Fibroblast of skin of left biceps (primary cell): Measurements from ENCODE around the gene IL13RA1.
"Not testable (repeated sequence)": the region's sequence is repeated elsewhere in the genome, so short reads cannot be mapped to it uniquely, and the experiment has no call there.

Experiments
- DNase-seq, 2 experiments: peaks; one replicate each; pipeline ENCODE4 v3.0.0-alpha.2; 2013; ENCODE audit warnings: low read depth in 2 of 2

Gene IL13RA1

GRCh38 chrX:118729042-118729652, 1.7 kb downstream of the IL13RA1 start:
- DNase-seq, result no peak

GRCh38 chrX:118730500-118731247, 3.3 kb downstream of the IL13RA1 start:
- peak; percentile 70 to 79 for DNase-seq

GRCh38 chrX:118732551-118732950, 5.1 kb downstream of the IL13RA1 start:
- DNase-seq, result not testable (repeated sequence)

GRCh38 chrX:118734909-118735308, 7.5 kb downstream of the IL13RA1 start:
- no peak for DNase-seq

GRCh38 chrX:118736394-118737010, 9.1 kb downstream of the IL13RA1 start:
- no peak for DNase-seq

- no peak for DNase-seq
Observed at GRCh38 chrX:118739577-118739976, 12.2 kb downstream of the IL13RA1 start.

- DNase-seq, result no peak
Observed at GRCh38 chrX:118740276-118740889, 13.0 kb downstream of the IL13RA1 start.

- no peak for DNase-seq
Observed at GRCh38 chrX:118742176-118742575, 14.8 kb downstream of the IL13RA1 start.

- peak; percentile 24 for DNase-seq
Observed at GRCh38 chrX:118745570-118745969, 18.2 kb downstream of the IL13RA1 start.

- no peak for DNase-seq
Observed at GRCh38 chrX:118751950-118752783, 24.8 kb downstream of the IL13RA1 start.

- no peak for DNase-seq
Observed at GRCh38 chrX:118755633-118756032, 28.2 kb downstream of the IL13RA1 start.

- DNase-seq, result no peak
Observed at GRCh38 chrX:118756101-118756500, 28.7 kb downstream of the IL13RA1 start.

GRCh38 chrX:118758511-118758910, 31.1 kb downstream of the IL13RA1 start:
- no peak for DNase-seq

GRCh38 chrX:118760025-118760424, 32.6 kb downstream of the IL13RA1 start:
- no peak for DNase-seq

- DNase-seq, result no peak
Observed at GRCh38 chrX:118761939-118762707, 34.7 kb downstream of the IL13RA1 start.

- no peak for DNase-seq
Observed at GRCh38 chrX:118763489-118763888, 36.1 kb downstream of the IL13RA1 start.

GRCh38 chrX:118764122-118764521, 36.7 kb downstream of the IL13RA1 start:
- no peak for DNase-seq

GRCh38 chrX:118770133-118770760, 42.8 kb downstream of the IL13RA1 start:
- DNase-seq, result no peak

- no peak for DNase-seq
Observed at GRCh38 chrX:118772051-118772450, 44.6 kb downstream of the IL13RA1 start.

- no peak for DNase-seq
Observed at GRCh38 chrX:118773782-118774181, 46.4 kb downstream of the IL13RA1 start.
